G401.6 (cell line): ENCODE measurements around the gene PHF20.
"Not testable (repeated sequence)": the region's sequence is repeated elsewhere in the genome, so short reads cannot be mapped to it uniquely, and the experiment has no call there.

Source experiments
- FAIRE-seq: peaks from 2 replicates; lab custom pipeline; 2012; peaks lifted over from hg19 to GRCh38; lab: Jason Lieb, UNC

Gene PHF20

GRCh38 chr20:35975576-35976373 lies 204.0 kb downstream of the PHF20 start:
- no peak for FAIRE-seq

- FAIRE-seq, result no peak
Measured at GRCh38 chr20:35978041-35978513, 206.3 kb downstream of the PHF20 start.

- no peak for FAIRE-seq
Measured at GRCh38 chr20:35979544-35979943, 207.7 kb downstream of the PHF20 start.

- no peak for FAIRE-seq
Measured at GRCh38 chr20:35981969-35982368, 210.2 kb downstream of the PHF20 start.

- no peak for FAIRE-seq
Measured at GRCh38 chr20:35984382-35984781, 212.6 kb downstream of the PHF20 start.

- FAIRE-seq, result no peak
Measured at GRCh38 chr20:35985806-35986205, 214.0 kb downstream of the PHF20 start.

GRCh38 chr20:35988910-35989463 lies 217.2 kb downstream of the PHF20 start:
- no peak for FAIRE-seq

- FAIRE-seq, result peak; percentile 84
Measured at GRCh38 chr20:35991142-35991771, 219.4 kb downstream of the PHF20 start.

GRCh38 chr20:35992713-35993335 lies 221.0 kb downstream of the PHF20 start:
- peak; percentile 88 for FAIRE-seq

GRCh38 chr20:35994994-35995453 lies 223.2 kb downstream of the PHF20 start:
- peak; percentile 68 for FAIRE-seq

- FAIRE-seq, result not testable (repeated sequence)
Measured at GRCh38 chr20:35996492-35996891, 224.7 kb downstream of the PHF20 start.
